Retinal pigment epithelial cell (primary cell): ENCODE measurements around the gene PGP.

ENCODE experiments used
- DNase-seq: peaks from one replicate; pipeline ENCODE4 v3.0.0-alpha.2; 2010; ENCODE audit warnings: low read depth
- H3K4me3 ChIP-seq: 2 replicates; pipeline ENCODE4 v1.5.1; 2011; ENCODE audit warnings: mild to moderate bottlenecking, low read length, control low read depth, moderate library complexity
- TF ChIP-seq, protein P1 (sequence below): conservative IDR thresholded peaks from 2 replicates; pipeline ENCODE4 v1.5.1; 2011; ENCODE audit warnings: low read depth, low read length, control low read depth, inconsistent platforms

Gene PGP

DNA sequence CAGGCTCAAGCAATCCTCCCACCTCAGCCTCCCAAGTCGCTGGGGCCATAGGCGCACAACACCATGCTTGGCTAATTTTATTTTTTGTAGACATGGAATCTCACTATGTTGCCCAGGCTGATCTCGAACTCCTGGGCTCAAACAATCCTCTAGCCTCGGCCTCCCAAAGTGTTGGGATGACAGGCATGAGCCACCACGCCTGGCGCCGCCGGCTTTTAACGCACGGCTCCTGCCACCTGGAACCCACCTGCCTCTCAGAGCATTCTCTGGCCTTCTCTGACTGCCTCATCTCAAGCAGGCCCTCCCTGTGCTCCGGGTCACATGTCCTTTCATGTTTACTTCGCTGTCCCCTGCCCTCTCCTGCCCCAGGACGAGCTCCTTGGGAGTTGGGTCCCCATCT is 28.6 kb downstream of the PGP start:
- no peak for DNase-seq
- TF ChIP-seq, protein P1, sequence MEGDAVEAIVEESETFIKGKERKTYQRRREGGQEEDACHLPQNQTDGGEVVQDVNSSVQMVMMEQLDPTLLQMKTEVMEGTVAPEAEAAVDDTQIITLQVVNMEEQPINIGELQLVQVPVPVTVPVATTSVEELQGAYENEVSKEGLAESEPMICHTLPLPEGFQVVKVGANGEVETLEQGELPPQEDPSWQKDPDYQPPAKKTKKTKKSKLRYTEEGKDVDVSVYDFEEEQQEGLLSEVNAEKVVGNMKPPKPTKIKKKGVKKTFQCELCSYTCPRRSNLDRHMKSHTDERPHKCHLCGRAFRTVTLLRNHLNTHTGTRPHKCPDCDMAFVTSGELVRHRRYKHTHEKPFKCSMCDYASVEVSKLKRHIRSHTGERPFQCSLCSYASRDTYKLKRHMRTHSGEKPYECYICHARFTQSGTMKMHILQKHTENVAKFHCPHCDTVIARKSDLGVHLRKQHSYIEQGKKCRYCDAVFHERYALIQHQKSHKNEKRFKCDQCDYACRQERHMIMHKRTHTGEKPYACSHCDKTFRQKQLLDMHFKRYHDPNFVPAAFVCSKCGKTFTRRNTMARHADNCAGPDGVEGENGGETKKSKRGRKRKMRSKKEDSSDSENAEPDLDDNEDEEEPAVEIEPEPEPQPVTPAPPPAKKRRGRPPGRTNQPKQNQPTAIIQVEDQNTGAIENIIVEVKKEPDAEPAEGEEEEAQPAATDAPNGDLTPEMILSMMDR, result no peak
- no peak overlapping the region for H3K4me3 ChIP-seq

DNA sequence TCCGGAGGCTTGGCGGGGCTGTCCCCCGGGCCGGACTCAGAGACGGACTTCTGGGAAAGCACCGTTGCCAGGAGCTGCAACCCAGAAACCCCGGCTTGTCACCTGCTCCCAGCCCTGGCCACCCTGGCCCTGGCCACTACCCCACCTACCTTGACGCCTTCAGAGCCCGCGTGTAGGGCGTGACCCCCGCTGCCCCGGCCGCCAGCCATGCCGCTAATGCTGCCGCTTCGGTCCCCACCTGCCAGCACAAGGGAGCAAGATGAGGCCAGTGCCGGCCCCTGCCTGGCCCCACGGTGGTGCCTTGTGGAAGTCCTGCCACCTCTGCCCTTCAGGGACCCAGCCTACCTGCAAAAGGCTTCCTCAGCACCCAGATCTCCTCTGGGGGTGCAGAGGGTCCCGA is 29.7 kb downstream of the PGP start:
- TF ChIP-seq, protein P1, result no peak
- no peak for DNase-seq
- H3K4me3 ChIP-seq, result no peak overlapping the region

DNA sequence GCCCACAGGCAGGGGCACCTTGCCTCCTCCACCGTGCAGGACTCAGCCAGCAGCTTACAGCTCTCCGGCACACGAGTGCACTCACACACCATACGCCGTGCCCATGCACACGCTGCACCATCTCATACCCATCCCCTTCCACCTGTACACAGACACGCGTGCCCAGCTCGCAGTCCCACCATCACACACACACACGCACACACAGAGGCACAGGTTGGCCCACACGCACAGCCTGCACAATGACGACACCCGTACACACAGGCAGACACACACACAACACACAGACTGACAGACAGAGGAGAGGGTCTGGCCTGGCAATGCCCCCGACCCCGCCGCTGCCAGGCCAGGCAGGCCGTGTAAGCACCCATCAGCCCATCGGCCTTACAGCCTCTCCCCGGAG is 30.3 kb downstream of the PGP start:
- TF ChIP-seq, protein P1, result no peak
- H3K4me3 ChIP-seq, result no peak overlapping the region
- DNase-seq, result no peak

DNA sequence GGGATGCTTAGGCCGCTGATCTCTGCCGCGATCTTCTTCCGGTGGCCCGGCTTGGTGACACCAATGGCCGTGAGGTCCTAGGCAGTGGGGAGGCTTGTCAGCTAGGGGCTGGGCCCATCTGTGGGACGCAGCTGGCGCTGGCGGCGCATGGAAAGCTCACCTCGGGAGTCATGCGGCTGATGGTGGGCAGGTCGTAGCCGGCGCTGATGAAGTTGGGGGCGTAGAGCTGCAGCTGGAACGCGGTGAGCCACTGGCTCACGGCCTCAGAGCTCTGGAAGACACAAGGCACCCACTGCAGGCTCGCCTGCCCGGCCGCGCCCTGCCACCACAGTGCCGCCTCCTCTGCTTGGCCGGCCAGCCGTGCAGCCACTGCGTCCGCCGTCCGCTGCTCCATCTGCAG is 31.0 kb downstream of the PGP start:
- DNase-seq, result no peak
- no peak overlapping the region for H3K4me3 ChIP-seq
- TF ChIP-seq, protein P1, result no peak

DNA sequence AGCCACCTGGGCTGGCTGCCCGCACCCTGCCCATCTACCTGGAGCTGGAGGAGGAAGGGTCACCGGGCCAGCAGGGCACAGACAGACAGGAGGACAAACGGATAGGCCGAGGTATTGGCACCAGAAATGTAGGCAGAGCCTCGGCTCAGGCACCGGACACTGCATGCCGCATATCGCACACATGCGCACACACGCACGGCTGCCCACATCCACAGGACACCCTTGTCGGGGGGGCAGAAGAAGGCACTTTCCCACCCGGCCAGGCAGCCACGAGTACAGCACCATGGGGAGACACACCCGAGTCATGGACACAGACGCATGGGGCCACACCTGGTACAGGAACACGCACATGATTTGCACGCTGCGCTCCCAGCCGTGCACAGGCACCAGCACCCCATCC is 32.7 kb downstream of the PGP start:
- H3K4me3 ChIP-seq, result no peak overlapping the region
- DNase-seq, result no peak
- TF ChIP-seq, protein P1, result no peak

DNA sequence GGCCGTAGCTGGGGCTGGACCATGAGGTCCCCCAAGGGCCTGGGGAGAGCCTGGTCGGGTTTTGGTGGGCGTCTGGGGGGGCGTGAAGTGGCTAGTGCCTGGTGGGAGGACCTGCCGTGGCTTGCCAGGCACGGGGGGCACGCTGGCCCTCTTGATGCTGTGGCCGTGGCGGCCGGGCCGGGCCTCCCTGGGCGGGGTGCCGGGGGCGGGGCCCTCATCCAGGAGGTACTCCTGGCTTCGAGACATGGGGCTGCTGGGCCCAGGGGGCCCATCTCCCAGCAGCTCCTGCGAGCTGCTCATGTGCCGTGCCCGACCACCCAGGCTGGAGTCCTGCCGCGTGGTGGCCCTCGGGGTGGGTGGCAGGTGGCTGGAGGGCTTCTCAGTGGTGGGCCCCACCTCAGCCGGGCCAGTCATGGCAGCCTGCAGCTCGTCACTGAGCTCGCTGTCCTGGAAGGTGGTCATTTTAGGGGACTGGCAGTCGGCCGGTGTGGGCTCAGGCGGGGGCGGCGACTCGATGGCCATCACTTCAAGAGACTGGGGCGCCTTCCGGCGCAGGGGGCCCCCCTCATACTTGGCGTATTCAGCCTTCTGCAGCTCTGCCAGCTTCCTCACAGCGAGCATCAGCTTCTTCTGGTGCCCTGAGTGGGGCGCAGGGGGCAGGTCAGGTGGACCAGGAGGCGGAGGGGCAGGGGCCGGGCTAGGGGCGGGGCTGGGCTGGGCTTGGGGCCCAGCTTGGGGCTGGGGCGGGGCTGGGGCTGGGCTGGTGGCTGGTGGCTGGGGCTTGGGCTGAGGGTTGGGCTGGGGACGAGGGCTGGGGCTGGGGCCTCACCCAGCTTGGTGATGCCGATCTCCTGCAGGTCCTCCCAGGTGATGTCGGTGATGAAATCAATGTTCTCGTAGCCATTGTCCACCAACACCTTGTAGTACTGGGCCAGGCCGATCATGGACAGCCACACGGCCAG is 33.4 kb downstream of the PGP start:
- TF ChIP-seq, protein P1, result no peak
- no peak overlapping the region for H3K4me3 ChIP-seq
- no peak for DNase-seq

DNA sequence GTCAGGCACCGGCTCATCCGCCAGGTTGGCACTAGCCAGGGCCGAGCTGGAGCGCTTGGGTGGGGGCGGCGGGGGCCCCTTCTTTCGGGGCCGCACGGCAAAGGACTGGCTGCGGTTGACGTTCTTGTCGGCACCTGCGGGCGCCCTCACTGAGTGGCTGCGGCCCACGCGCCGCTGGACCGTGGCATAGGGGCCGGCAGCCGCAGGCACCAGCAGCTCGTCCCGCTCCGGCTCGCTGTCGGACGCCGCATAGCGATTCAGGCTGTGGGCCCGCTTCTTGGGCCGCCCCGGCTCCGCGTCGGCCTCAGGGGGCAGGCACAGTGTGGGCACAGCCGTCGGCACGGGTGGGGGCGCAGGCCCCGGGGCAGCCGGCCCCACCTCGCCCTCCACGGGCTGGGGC is 34.2 kb downstream of the PGP start:
- TF ChIP-seq, protein P1, result no peak
- no peak for DNase-seq
- H3K4me3 ChIP-seq, result no peak overlapping the region
